K562 (cell line): ENCODE measurements around the gene PILRA. TPM values are rescaled to one million over a fixed set of nuclear protein-coding genes. Genes with fewer than 3 reads are reported as not detected.
A peak's percentile ranks its signal among the peaks of the same experiment; 100 is the strongest.

Experiments used
- BRF1 ChIP-seq: IDR thresholded peaks from 3 replicates; pipeline ENCODE4 v1.6.1; 2011; ENCODE audit warnings: borderline replicate concordance, mild to moderate bottlenecking; ENCODE audit not compliant: insufficient read length; ENCODE audit errors: extremely low read depth
- E2F4 ChIP-seq: sonication (generic); formaldehyde crosslinking; IDR thresholded peaks from 2 replicates; pipeline ENCODE4 v1.8.0; 2022; ENCODE audit warnings: mild to moderate bottlenecking, low read depth, missing genetic modification reagents
- EWSR1 ChIP-seq: fragments of 450-650 bp; IDR thresholded peaks from 2 replicates; pipeline ENCODE4 v1.6.1; 2018; ENCODE audit warnings: borderline replicate concordance, mild to moderate bottlenecking, low read depth, moderate library complexity; ENCODE audit not compliant: partially characterized antibody
- HBP1 ChIP-seq: fragments of 450-650 bp; formaldehyde crosslinking; IDR thresholded peaks from 2 replicates; pipeline ENCODE4 v1.4.0; 2022; ENCODE audit warnings: missing genetic modification characterization
- HMG20B ChIP-seq: fragments of 250-450 bp; sonication (Bioruptor Pico); IDR thresholded peaks from 2 replicates; pipeline ENCODE4 v1.5.0; 2021; ENCODE audit warnings: mild to moderate bottlenecking
- NR1H2 ChIP-seq: sonication (generic); formaldehyde crosslinking; IDR thresholded peaks from 2 replicates; pipeline ENCODE4 v1.4.0; 2020; ENCODE audit warnings: mild to moderate bottlenecking, missing genetic modification reagents
- POLR2AphosphoS2 ChIP-seq: IDR thresholded peaks from 2 replicates; pipeline ENCODE4 v1.6.1; 2012; ENCODE audit warnings: low read length, improper control_type of control experiment
- TAF9B ChIP-seq: fragments of 450-650 bp; IDR thresholded peaks from 2 replicates; pipeline ENCODE4 v1.6.1; 2018; ENCODE audit warnings: mild to moderate bottlenecking; ENCODE audit not compliant: partially characterized antibody
- TRIM24 ChIP-seq, 2 experiments: fragments of 450-650 bp; IDR thresholded peaks; 2 replicates each; pipeline ENCODE4 v1.6.1; 2016
- ZBTB17 ChIP-seq: fragments of 450-650 bp; formaldehyde crosslinking; IDR thresholded peaks from 2 replicates; pipeline ENCODE4 v1.4.0; 2020; ENCODE audit warnings: mild to moderate bottlenecking
- polyA plus RNA-seq, 8 experiments: library from polyadenylated mRNA; depleted of rRNA in 4 of 8; stranded (reverse) in 5 of 8; unstranded in 3 of 8; fragments of >200 nt; fragmentation: Nextera tagmentation in 2 of 8; fragmentation: Illumina TruSeq in 1 of 8; extraction: Ambion mirVana in 2 of 8; extraction: Trizol in 1 of 8; gene quantifications; 2 replicates each; pipeline versions ENCODE4 v1.2.1 to v1.2.3, GENCODE V29; 2011 to 2014; ENCODE audit warnings: inconsistent platforms in 1 of 8, missing spikeins in 1 of 8
- total RNA-seq, 7 experiments: library from RNA; depleted of rRNA in 6 of 7; stranded (reverse); fragments of >200 nt in 6 of 7; fragmentation: Illumina TruSeq in 2 of 7; extraction: Trizol in 2 of 7; gene quantifications; 2 replicates each; pipeline versions ENCODE4 v1.2.1 to v1.2.3, GENCODE V29; 2011 to 2021; ENCODE audit warnings: low replicate concordance in 1 of 7
- TF ChIP-seq, protein P1 (sequence below): fragments of 450-650 bp; formaldehyde crosslinking; IDR thresholded peaks from 2 replicates; pipeline ENCODE4 v1.4.0; 2020; ENCODE audit warnings: mild to moderate bottlenecking, moderate library complexity

PILRA gene
- total and polyA plus RNA-seq, 9 of the 15 experiments (the other 6 are each of a cell fraction or from before 2014, with no cell fraction given): 0.13 to 1.8 (median 0.62) TPM

- TF ChIP-seq HBP1 (peak; percentile 6; the same call in 1 of the 2 replicates), POLR2AphosphoS2 (0 out of 2 replicates have a peak, but pooled peaks have one; percentile 58), BRF1 (no peak), HMG20B (CRISPR knock-in tag) (no peak), ZBTB17 (CRISPR knock-in tag) (peak; percentile 20; the same call in 1 of the 2 replicates), NR1H2 (CRISPR knock-in tag) (0 out of 2 replicates have a peak, but pooled peaks have one; percentile 36), EWSR1 (no peak), TAF9B (no peak), TRIM24 (IDR thresholded peaks at IDR 0.05) (no peak), E2F4 (no peak)
- TF ChIP-seq, protein P1, sequence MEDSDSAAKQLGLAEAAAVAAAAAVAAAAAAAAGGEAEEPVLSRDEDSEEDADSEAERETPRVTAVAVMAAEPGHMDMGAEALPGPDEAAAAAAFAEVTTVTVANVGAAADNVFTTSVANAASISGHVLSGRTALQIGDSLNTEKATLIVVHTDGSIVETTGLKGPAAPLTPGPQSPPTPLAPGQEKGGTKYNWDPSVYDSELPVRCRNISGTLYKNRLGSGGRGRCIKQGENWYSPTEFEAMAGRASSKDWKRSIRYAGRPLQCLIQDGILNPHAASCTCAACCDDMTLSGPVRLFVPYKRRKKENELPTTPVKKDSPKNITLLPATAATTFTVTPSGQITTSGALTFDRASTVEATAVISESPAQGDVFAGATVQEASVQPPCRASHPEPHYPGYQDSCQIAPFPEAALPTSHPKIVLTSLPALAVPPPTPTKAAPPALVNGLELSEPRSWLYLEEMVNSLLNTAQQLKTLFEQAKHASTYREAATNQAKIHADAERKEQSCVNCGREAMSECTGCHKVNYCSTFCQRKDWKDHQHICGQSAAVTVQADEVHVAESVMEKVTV: no peak
Observed at GRCh38 chr7:100435401-100436304, 62.4 kb downstream of the PILRA start (continued).
